Measurements from ENCODE around the gene RPH3AL.
"Not testable (repeated sequence)": the region's sequence is repeated elsewhere in the genome, so short reads cannot be mapped to it uniquely, and the experiment has no call there.

RPH3AL gene

GRCh38 chr17:234163-234993 is 118.2 kb downstream of the RPH3AL start:
- DNase-seq: peak; percentile 36

GRCh38 chr17:233473-233941 is 119.1 kb downstream of the RPH3AL start:
- DNase-seq: peak; percentile 92

- DNase-seq: no peak
Observed at GRCh38 chr17:231966-232807, 120.4 kb downstream of the RPH3AL start.

- no peak for DNase-seq
Observed at GRCh38 chr17:231191-231965, 121.2 kb downstream of the RPH3AL start.

- no peak for DNase-seq
Observed at GRCh38 chr17:230395-230770, 122.2 kb downstream of the RPH3AL start.

GRCh38 chr17:229709-230394 is 122.8 kb downstream of the RPH3AL start:
- DNase-seq: no peak

GRCh38 chr17:228951-229708 is 123.5 kb downstream of the RPH3AL start:
- no peak for DNase-seq

- no peak for DNase-seq
Observed at GRCh38 chr17:227946-228615, 124.5 kb downstream of the RPH3AL start.

GRCh38 chr17:227078-227945 is 125.3 kb downstream of the RPH3AL start:
- no peak for DNase-seq

GRCh38 chr17:226108-227077 is 126.2 kb downstream of the RPH3AL start:
- no peak for DNase-seq

- no peak for DNase-seq
Observed at GRCh38 chr17:225551-225950, 127.1 kb downstream of the RPH3AL start.

- DNase-seq: not testable (repeated sequence)
Observed at GRCh38 chr17:224576-224975, 128.0 kb downstream of the RPH3AL start.

GRCh38 chr17:223723-224471 is 128.7 kb downstream of the RPH3AL start:
- DNase-seq: no peak

- no peak for DNase-seq
Observed at GRCh38 chr17:222172-222571, 130.4 kb downstream of the RPH3AL start.

- no peak for DNase-seq
Observed at GRCh38 chr17:219696-220095, 132.9 kb downstream of the RPH3AL start.

- no peak for DNase-seq
Observed at GRCh38 chr17:218432-219110, 134.0 kb downstream of the RPH3AL start.

- no peak for DNase-seq
Observed at GRCh38 chr17:216625-217024, 136.0 kb downstream of the RPH3AL start.
